HepG2 (cell line): Measurements from ENCODE around the gene HEXIM1. TPM values are rescaled to one million over a fixed set of nuclear protein-coding genes. Genes with fewer than 3 reads are reported as not detected.

Experiments used
- ESRRA ChIP-seq: sonication (generic); formaldehyde crosslinking; IDR thresholded peaks from 2 replicates; pipeline ENCODE4 v1.5.1; 2020; ENCODE audit warnings: mild to moderate bottlenecking, low read depth, missing genetic modification reagents
- GFI1 ChIP-seq: sonication (generic); formaldehyde crosslinking; IDR thresholded peaks from 2 replicates; pipeline ENCODE4 v1.5.0; 2020; ENCODE audit warnings: missing genetic modification reagents, mild to moderate bottlenecking, borderline replicate concordance
- HOXA3 ChIP-seq: sonication (generic); formaldehyde crosslinking; IDR thresholded peaks from 2 replicates; pipeline ENCODE4 v1.5.0; 2020; ENCODE audit warnings: missing genetic modification reagents
- KDM3A ChIP-seq: IDR thresholded peaks from 2 replicates; pipeline ENCODE4 v1.6.1; 2018; ENCODE audit warnings: low read depth, missing compliant biosample characterization
- MATR3 ChIP-seq: sonication (generic); formaldehyde crosslinking; IDR thresholded peaks from 2 replicates; pipeline ENCODE4 v1.4.0; 2020; ENCODE audit warnings: missing genetic modification reagents
- MEF2D ChIP-seq: sonication (generic); formaldehyde crosslinking; IDR thresholded peaks from 2 replicates; pipeline ENCODE4 v1.5.1; 2020; ENCODE audit warnings: mild to moderate bottlenecking, missing genetic modification reagents
- MEIS1 ChIP-seq: sonication (generic); formaldehyde crosslinking; IDR thresholded peaks from 2 replicates; pipeline ENCODE4 v1.9.0; 2021; ENCODE audit warnings: mild to moderate bottlenecking, missing genetic modification reagents, moderate library complexity, borderline replicate concordance
- NCOA1 ChIP-seq: sonication (generic); formaldehyde crosslinking; IDR thresholded peaks from 2 replicates; pipeline ENCODE4 v1.9.0; 2021; ENCODE audit warnings: missing genetic modification reagents
- NFRKB ChIP-seq: fragments of 450-650 bp; IDR thresholded peaks from 2 replicates; pipeline ENCODE4 v1.6.1; 2017
- NRL ChIP-seq: sonication (generic); formaldehyde crosslinking; IDR thresholded peaks from 2 replicates; pipeline ENCODE4 v1.5.0; 2020; ENCODE audit warnings: missing genetic modification reagents, mild to moderate bottlenecking, moderate library complexity, borderline replicate concordance
- ONECUT2 ChIP-seq: sonication (generic); formaldehyde crosslinking; IDR thresholded peaks from 2 replicates; pipeline ENCODE4 v1.4.0; 2020; ENCODE audit warnings: missing genetic modification reagents
- RAD21 ChIP-seq: fragments of 450-650 bp; formaldehyde crosslinking; IDR thresholded peaks from 2 replicates; pipeline ENCODE4 v1.5.0; 2020; ENCODE audit warnings: mild to moderate bottlenecking
- RBM22 ChIP-seq: fragments of 200-400 bp; formaldehyde crosslinking; optimal IDR thresholded peaks from 2 replicates; pipeline ENCODE3; 2017; ENCODE audit warnings: mild to moderate bottlenecking, low read length, moderate library complexity
- REL ChIP-seq: sonication (generic); formaldehyde crosslinking; conservative IDR thresholded peaks from 2 replicates; pipeline ENCODE4 v1.8.0; 2022; ENCODE audit warnings: mild to moderate bottlenecking, missing genetic modification reagents, moderate library complexity
- SAP130 ChIP-seq: IDR thresholded peaks from 2 replicates; pipeline ENCODE4 v1.6.1; 2016; ENCODE audit warnings: low read depth
- SNRNP70 ChIP-seq: fragments of 200-400 bp; formaldehyde crosslinking; IDR thresholded peaks from 2 replicates; pipeline ENCODE4 v1.6.1; 2017; ENCODE audit warnings: mild to moderate bottlenecking, low read depth, low read length, moderate library complexity
- THYN1 ChIP-seq: sonication (generic); formaldehyde crosslinking; IDR thresholded peaks from 2 replicates; pipeline ENCODE4 v1.8.1; 2023; ENCODE audit warnings: low read depth, mild to moderate bottlenecking, moderate library complexity, missing genetic modification reagents, borderline replicate concordance
- YEATS2 ChIP-seq: sonication (generic); formaldehyde crosslinking; IDR thresholded peaks from 2 replicates; pipeline ENCODE4 v1.4.0; 2020; ENCODE audit warnings: missing genetic modification reagents, borderline replicate concordance
- ZBTB33 ChIP-seq: sonication (generic); formaldehyde crosslinking; IDR thresholded peaks from 2 replicates; pipeline ENCODE4 v1.4.0; 2020; ENCODE audit warnings: missing genetic modification reagents
- polyA plus RNA-seq, 8 experiments: library from polyadenylated mRNA; depleted of rRNA in 3 of 8; stranded (reverse) in 7 of 8; unstranded in 1 of 8; fragments of >200 nt; fragmentation: Illumina TruSeq in 4 of 8; extraction: Trizol in 4 of 8; gene quantifications; 2 replicates each; pipeline versions ENCODE4 v1.2.1 to v1.2.3, GENCODE V29; 2011 to 2016; ENCODE audit warnings: low read depth in 4 of 8, missing spikeins in 1 of 8, mixed read lengths in 1 of 8; ENCODE audit not compliant: insufficient read depth in 1 of 8
- total RNA-seq, 5 experiments: library from RNA; depleted of rRNA; stranded (reverse); fragments of >200 nt; fragmentation: Illumina TruSeq; extraction: Trizol; gene quantifications; 2 replicates each; pipeline ENCODE4 v1.2.3, GENCODE V29; 2016; ENCODE audit warnings: low read depth in 1 of 5
- TF ChIP-seq, protein P1 (sequence below): IDR thresholded peaks from 2 replicates; pipeline ENCODE4 v1.6.1; 2016
- TF ChIP-seq, protein P2 (sequence below): sonication (generic); formaldehyde crosslinking; IDR thresholded peaks from 2 replicates; pipeline ENCODE4 v1.4.0; 2020; ENCODE audit warnings: missing genetic modification reagents
- TF ChIP-seq, protein P3 (sequence below): sonication (generic); formaldehyde crosslinking; conservative IDR thresholded peaks from 2 replicates; pipeline ENCODE4 v1.8.0; 2022; ENCODE audit warnings: low read depth, missing genetic modification reagents

The HEXIM1 gene
- total and polyA plus RNA-seq, 2 of the 13 experiments (the other 11 are each of a cell fraction or from before 2014, with no cell fraction given): 10.5 to 16.6 TPM

- no peak for TF ChIP-seq SNRNP70
- peak; percentile 71; the same call in 1 of the 2 replicates for TF ChIP-seq ESRRA
- no peak for TF ChIP-seq THYN1 (CRISPR knock-in tag)
- TF ChIP-seq, protein P1, sequence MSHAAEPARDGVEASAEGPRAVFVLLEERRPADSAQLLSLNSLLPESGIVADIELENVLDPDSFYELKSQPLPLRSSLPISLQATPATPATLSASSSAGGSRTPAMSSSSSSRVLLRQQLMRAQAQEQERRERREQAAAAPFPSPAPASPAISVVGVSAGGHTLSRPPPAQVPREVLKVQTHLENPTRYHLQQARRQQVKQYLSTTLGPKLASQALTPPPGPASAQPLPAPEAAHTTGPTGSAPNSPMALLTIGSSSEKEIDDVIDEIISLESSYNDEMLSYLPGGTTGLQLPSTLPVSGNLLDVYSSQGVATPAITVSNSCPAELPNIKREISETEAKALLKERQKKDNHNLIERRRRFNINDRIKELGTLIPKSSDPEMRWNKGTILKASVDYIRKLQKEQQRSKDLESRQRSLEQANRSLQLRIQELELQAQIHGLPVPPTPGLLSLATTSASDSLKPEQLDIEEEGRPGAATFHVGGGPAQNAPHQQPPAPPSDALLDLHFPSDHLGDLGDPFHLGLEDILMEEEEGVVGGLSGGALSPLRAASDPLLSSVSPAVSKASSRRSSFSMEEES (CRISPR knock-in tag): peak; percentile 79; the same call in 1 of the 2 replicates
- peak; percentile 59; the same call in 1 of the 2 replicates for TF ChIP-seq YEATS2 (CRISPR knock-in tag)
- TF ChIP-seq, protein P2, sequence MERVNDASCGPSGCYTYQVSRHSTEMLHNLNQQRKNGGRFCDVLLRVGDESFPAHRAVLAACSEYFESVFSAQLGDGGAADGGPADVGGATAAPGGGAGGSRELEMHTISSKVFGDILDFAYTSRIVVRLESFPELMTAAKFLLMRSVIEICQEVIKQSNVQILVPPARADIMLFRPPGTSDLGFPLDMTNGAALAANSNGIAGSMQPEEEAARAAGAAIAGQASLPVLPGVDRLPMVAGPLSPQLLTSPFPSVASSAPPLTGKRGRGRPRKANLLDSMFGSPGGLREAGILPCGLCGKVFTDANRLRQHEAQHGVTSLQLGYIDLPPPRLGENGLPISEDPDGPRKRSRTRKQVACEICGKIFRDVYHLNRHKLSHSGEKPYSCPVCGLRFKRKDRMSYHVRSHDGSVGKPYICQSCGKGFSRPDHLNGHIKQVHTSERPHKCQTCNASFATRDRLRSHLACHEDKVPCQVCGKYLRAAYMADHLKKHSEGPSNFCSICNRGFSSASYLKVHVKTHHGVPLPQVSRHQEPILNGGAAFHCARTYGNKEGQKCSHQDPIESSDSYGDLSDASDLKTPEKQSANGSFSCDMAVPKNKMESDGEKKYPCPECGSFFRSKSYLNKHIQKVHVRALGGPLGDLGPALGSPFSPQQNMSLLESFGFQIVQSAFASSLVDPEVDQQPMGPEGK (CRISPR knock-in tag): peak; percentile 96
- TF ChIP-seq MEIS1: no peak
- TF ChIP-seq KDM3A (CRISPR knock-in tag): peak; percentile 96
- TF ChIP-seq HOXA3 (CRISPR knock-in tag): no peak
- TF ChIP-seq REL: no peak
- no peak for TF ChIP-seq ONECUT2 (CRISPR knock-in tag)
- TF ChIP-seq NRL (CRISPR knock-in tag): 0 out of 2 replicates have a peak, but pooled peaks have one; percentile 13
- 0 out of 2 replicates have a peak, but pooled peaks have one; percentile 2 for TF ChIP-seq ZBTB33 (CRISPR knock-in tag)
- peak; percentile 55 for TF ChIP-seq RBM22
- TF ChIP-seq MATR3 (CRISPR knock-in tag): no peak
- TF ChIP-seq NCOA1: no peak
- TF ChIP-seq SAP130 (CRISPR knock-in tag): peak; percentile 77
- no peak for TF ChIP-seq NFRKB
- TF ChIP-seq GFI1 (CRISPR knock-in tag): no peak
- no peak; the same call in 1 of the 2 replicates for TF ChIP-seq MEF2D (CRISPR knock-in tag)
- 0 out of 2 replicates have a peak, but pooled peaks have one; percentile 10 for TF ChIP-seq RAD21 (CRISPR knock-in tag)
- TF ChIP-seq, protein P3, sequence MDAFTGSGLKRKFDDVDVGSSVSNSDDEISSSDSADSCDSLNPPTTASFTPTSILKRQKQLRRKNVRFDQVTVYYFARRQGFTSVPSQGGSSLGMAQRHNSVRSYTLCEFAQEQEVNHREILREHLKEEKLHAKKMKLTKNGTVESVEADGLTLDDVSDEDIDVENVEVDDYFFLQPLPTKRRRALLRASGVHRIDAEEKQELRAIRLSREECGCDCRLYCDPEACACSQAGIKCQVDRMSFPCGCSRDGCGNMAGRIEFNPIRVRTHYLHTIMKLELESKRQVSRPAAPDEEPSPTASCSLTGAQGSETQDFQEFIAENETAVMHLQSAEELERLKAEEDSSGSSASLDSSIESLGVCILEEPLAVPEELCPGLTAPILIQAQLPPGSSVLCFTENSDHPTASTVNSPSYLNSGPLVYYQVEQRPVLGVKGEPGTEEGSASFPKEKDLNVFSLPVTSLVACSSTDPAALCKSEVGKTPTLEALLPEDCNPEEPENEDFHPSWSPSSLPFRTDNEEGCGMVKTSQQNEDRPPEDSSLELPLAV (CRISPR knock-in tag): no peak
These were observed 24.1 kb upstream of the HEXIM1 start (continued) for GRCh38 chr17:45123930-45124796.
